Measurements from ENCODE around the gene CDC45. TPM values are rescaled to one million over a fixed set of nuclear protein-coding genes. Genes with fewer than 3 reads are reported as not detected.

The CDC45 gene
- total RNA-seq, 1 donor from 2014 or later: 3.1 TPM

- H3K9ac ChIP-seq (ENCODE audit: low read depth in 1 of 3, low read length in 3 of 3): no peak overlapping the region
- H3K36me3 ChIP-seq (ENCODE audit: control insufficient read depth in 3 of 3, insufficient read depth in 3 of 3, low read length in 3 of 3): no peaks in the 10 kb centered on the region
- no peaks in the 10 kb centered on the region for H3K27me3 ChIP-seq (ENCODE audit: control insufficient read depth in 3 of 3, insufficient read depth in 3 of 3, low read length in 3 of 3)
- H3K4me1 ChIP-seq (ENCODE audit: control insufficient read depth in 3 of 3, insufficient read depth in 3 of 3, low read length in 3 of 3): no peaks in the 10 kb centered on the region
- no peak overlapping the region for H3K4me3 ChIP-seq (ENCODE audit: low read length in 3 of 3)
- peaks cover 0 to 5% (median 0%) of the 10 kb centered on the region in 3 donors for H3K9me3 ChIP-seq (ENCODE audit: control insufficient read depth in 3 of 3, low read length in 3 of 3)
- no peak overlapping the region for H3K27ac ChIP-seq (ENCODE audit: low read depth, low read length)
These were observed 30.2 kb downstream of the CDC45 start for GRCh38 chr22:19509923-19510322.

- no peak overlapping the region for H3K27ac ChIP-seq (ENCODE audit: low read depth, low read length)
- H3K4me3 ChIP-seq (ENCODE audit: low read length in 3 of 3): no peak overlapping the region
- no peak overlapping the region for H3K9ac ChIP-seq (ENCODE audit: low read depth in 1 of 3, low read length in 3 of 3)
- no peaks in the 10 kb centered on the region for H3K27me3 ChIP-seq (ENCODE audit: control insufficient read depth in 3 of 3, insufficient read depth in 3 of 3, low read length in 3 of 3)
- H3K4me1 ChIP-seq (ENCODE audit: control insufficient read depth in 3 of 3, insufficient read depth in 3 of 3, low read length in 3 of 3): no peaks in the 10 kb centered on the region
- peaks cover 0 to 5% (median 0%) of the 10 kb centered on the region in 3 donors for H3K9me3 ChIP-seq (ENCODE audit: control insufficient read depth in 3 of 3, low read length in 3 of 3)
- H3K36me3 ChIP-seq (ENCODE audit: control insufficient read depth in 3 of 3, insufficient read depth in 3 of 3, low read length in 3 of 3): no peaks in the 10 kb centered on the region
These were observed 31.2 kb downstream of the CDC45 start for GRCh38 chr22:19510919-19511341.

GRCh38 chr22:19513823-19514222, 34.1 kb downstream of the CDC45 start:
- no peak overlapping the region for H3K4me3 ChIP-seq (ENCODE audit: low read length in 3 of 3)
- H3K27ac ChIP-seq (ENCODE audit: low read depth, low read length): no peak overlapping the region
- H3K9ac ChIP-seq (ENCODE audit: low read depth in 1 of 3, low read length in 3 of 3): no peak overlapping the region
- no peaks in the 10 kb centered on the region for H3K4me1 ChIP-seq (ENCODE audit: control insufficient read depth in 3 of 3, insufficient read depth in 3 of 3, low read length in 3 of 3)
- H3K36me3 ChIP-seq (ENCODE audit: control insufficient read depth in 3 of 3, insufficient read depth in 3 of 3, low read length in 3 of 3): no peaks in the 10 kb centered on the region
- H3K27me3 ChIP-seq (ENCODE audit: control insufficient read depth in 3 of 3, insufficient read depth in 3 of 3, low read length in 3 of 3): no peaks in the 10 kb centered on the region
- peaks cover 0 to 5% (median 0%) of the 10 kb centered on the region in 3 donors for H3K9me3 ChIP-seq (ENCODE audit: control insufficient read depth in 3 of 3, low read length in 3 of 3)

GRCh38 chr22:19514831-19515565, 35.3 kb downstream of the CDC45 start:
- no peaks in the 10 kb centered on the region for H3K4me1 ChIP-seq (ENCODE audit: control insufficient read depth in 3 of 3, insufficient read depth in 3 of 3, low read length in 3 of 3)
- no peak overlapping the region for H3K4me3 ChIP-seq (ENCODE audit: low read length in 3 of 3)
- no peaks in the 10 kb centered on the region for H3K36me3 ChIP-seq (ENCODE audit: control insufficient read depth in 3 of 3, insufficient read depth in 3 of 3, low read length in 3 of 3)
- H3K9ac ChIP-seq (ENCODE audit: low read depth in 1 of 3, low read length in 3 of 3): no peak overlapping the region
- H3K9me3 ChIP-seq (ENCODE audit: control insufficient read depth in 3 of 3, low read length in 3 of 3): peaks cover 0 to 5% (median 0%) of the 10 kb centered on the region in 3 donors
- no peak overlapping the region for H3K27ac ChIP-seq (ENCODE audit: low read depth, low read length)
- no peaks in the 10 kb centered on the region for H3K27me3 ChIP-seq (ENCODE audit: control insufficient read depth in 3 of 3, insufficient read depth in 3 of 3, low read length in 3 of 3)

- Histone ChIP-seq H3K27ac (ENCODE audit: low read depth, low read length) (no peak overlapping the region), H3K9ac (ENCODE audit: low read depth in 1 of 3, low read length in 3 of 3) (no peak overlapping the region), H3K36me3 (ENCODE audit: control insufficient read depth in 3 of 3, insufficient read depth in 3 of 3, low read length in 3 of 3) (no peaks in the 10 kb centered on the region), H3K9me3 (ENCODE audit: control insufficient read depth in 3 of 3, low read length in 3 of 3) (peaks cover 0 to 5% (median 0%) of the 10 kb centered on the region in 3 donors), H3K27me3 (ENCODE audit: control insufficient read depth in 3 of 3, insufficient read depth in 3 of 3, low read length in 3 of 3) (no peaks in the 10 kb centered on the region), H3K4me1 (ENCODE audit: control insufficient read depth in 3 of 3, insufficient read depth in 3 of 3, low read length in 3 of 3) (no peaks in the 10 kb centered on the region), H3K4me3 (ENCODE audit: low read length in 3 of 3) (no peak overlapping the region)
These were observed 36.1 kb downstream of the CDC45 start for GRCh38 chr22:19515654-19516377.

- Histone ChIP-seq H3K27ac (ENCODE audit: low read depth, low read length) (no peak overlapping the region), H3K4me1 (ENCODE audit: control insufficient read depth in 3 of 3, insufficient read depth in 3 of 3, low read length in 3 of 3) (no peaks in the 10 kb centered on the region), H3K27me3 (ENCODE audit: control insufficient read depth in 3 of 3, insufficient read depth in 3 of 3, low read length in 3 of 3) (peaks cover 0 to 2% (median under 1%) of the 10 kb centered on the region in 3 donors), H3K9ac (ENCODE audit: low read depth in 1 of 3, low read length in 3 of 3) (no peak overlapping the region), H3K9me3 (ENCODE audit: control insufficient read depth in 3 of 3, low read length in 3 of 3) (peaks cover 0 to 2% (median 0%) of the 10 kb centered on the region in 3 donors), H3K36me3 (ENCODE audit: control insufficient read depth in 3 of 3, insufficient read depth in 3 of 3, low read length in 3 of 3) (no peaks in the 10 kb centered on the region), H3K4me3 (ENCODE audit: low read length in 3 of 3) (no peak overlapping the region)
These were observed 36.9 kb downstream of the CDC45 start for GRCh38 chr22:19516378-19517170.

- no peak overlapping the region for H3K27ac ChIP-seq (ENCODE audit: low read depth, low read length)
- peaks cover 0 to 8% (median 6%) of the 10 kb centered on the region in 3 donors for H3K27me3 ChIP-seq (ENCODE audit: control insufficient read depth in 3 of 3, insufficient read depth in 3 of 3, low read length in 3 of 3)
- no peak overlapping the region for H3K9ac ChIP-seq (ENCODE audit: low read depth in 1 of 3, low read length in 3 of 3)
- no peaks in the 10 kb centered on the region for H3K36me3 ChIP-seq (ENCODE audit: control insufficient read depth in 3 of 3, insufficient read depth in 3 of 3, low read length in 3 of 3)
- no peak overlapping the region for H3K4me3 ChIP-seq (ENCODE audit: low read length in 3 of 3)
- peaks cover 0 to 2% (median 0%) of the 10 kb centered on the region in 3 donors for H3K9me3 ChIP-seq (ENCODE audit: control insufficient read depth in 3 of 3, low read length in 3 of 3)
- H3K4me1 ChIP-seq (ENCODE audit: control insufficient read depth in 3 of 3, insufficient read depth in 3 of 3, low read length in 3 of 3): no peaks in the 10 kb centered on the region
These were observed 37.4 kb downstream of the CDC45 start for GRCh38 chr22:19517171-19517500.

- H3K36me3 ChIP-seq (ENCODE audit: control insufficient read depth in 3 of 3, insufficient read depth in 3 of 3, low read length in 3 of 3): no peaks in the 10 kb centered on the region
- peaks cover 7 to 17% (median 15%) of the 10 kb centered on the region in 3 donors for H3K27me3 ChIP-seq (ENCODE audit: control insufficient read depth in 3 of 3, insufficient read depth in 3 of 3, low read length in 3 of 3)
- no peak overlapping the region for H3K4me3 ChIP-seq (ENCODE audit: low read length in 3 of 3)
- H3K9me3 ChIP-seq (ENCODE audit: control insufficient read depth in 3 of 3, low read length in 3 of 3): peaks cover 0 to 2% (median 0%) of the 10 kb centered on the region in 3 donors
- H3K9ac ChIP-seq (ENCODE audit: low read depth in 1 of 3, low read length in 3 of 3): no peak overlapping the region
- no peak overlapping the region for H3K27ac ChIP-seq (ENCODE audit: low read depth, low read length)
- peaks cover 0 to 5% (median 1%) of the 10 kb centered on the region in 3 donors for H3K4me1 ChIP-seq (ENCODE audit: control insufficient read depth in 3 of 3, insufficient read depth in 3 of 3, low read length in 3 of 3)
These were observed 38.3 kb downstream of the CDC45 start for GRCh38 chr22:19517919-19518611.

- H3K4me3 ChIP-seq (ENCODE audit: low read length in 3 of 3): no peak overlapping the region
- no peak overlapping the region for H3K27ac ChIP-seq (ENCODE audit: low read depth, low read length)
- H3K9me3 ChIP-seq (ENCODE audit: control insufficient read depth in 3 of 3, low read length in 3 of 3): peaks cover 0 to 2% (median 0%) of the 10 kb centered on the region in 3 donors
- H3K4me1 ChIP-seq (ENCODE audit: control insufficient read depth in 3 of 3, insufficient read depth in 3 of 3, low read length in 3 of 3): peaks cover 1 to 11% (median 3%) of the 10 kb centered on the region in 3 donors
- H3K27me3 ChIP-seq (ENCODE audit: control insufficient read depth in 3 of 3, insufficient read depth in 3 of 3, low read length in 3 of 3): peaks cover 13 to 23% (median 21%) of the 10 kb centered on the region in 3 donors
- no peak overlapping the region for H3K9ac ChIP-seq (ENCODE audit: low read depth in 1 of 3, low read length in 3 of 3)
- H3K36me3 ChIP-seq (ENCODE audit: control insufficient read depth in 3 of 3, insufficient read depth in 3 of 3, low read length in 3 of 3): no peaks in the 10 kb centered on the region
These were observed 38.9 kb downstream of the CDC45 start for GRCh38 chr22:19518635-19519034.
